Uterus (tissue), 2 donors: ENCODE results near the gene ELMO1.

Experiments
- CTCF ChIP-seq, 4 experiments: fragments of 200-600 bp in 2 of 4; fragments of 450-650 bp in 2 of 4; sonication (generic) in 2 of 4; IDR thresholded peaks; one replicate each; pipeline ENCODE4 v1.5.1; 2016 to 2019; ENCODE audit warnings: antibody characterized with exemption in 4 of 4, mild to moderate bottlenecking in 2 of 4, moderate library complexity in 1 of 4
- POLR2A ChIP-seq, 2 donors: fragments of 450-650 bp; IDR thresholded peaks; one replicate each; pipeline ENCODE4 v1.6.1; 2016; ENCODE audit warnings: antibody characterized with exemption in 2 of 2, mild to moderate bottlenecking in 1 of 2, moderate library complexity in 1 of 2

DNA sequence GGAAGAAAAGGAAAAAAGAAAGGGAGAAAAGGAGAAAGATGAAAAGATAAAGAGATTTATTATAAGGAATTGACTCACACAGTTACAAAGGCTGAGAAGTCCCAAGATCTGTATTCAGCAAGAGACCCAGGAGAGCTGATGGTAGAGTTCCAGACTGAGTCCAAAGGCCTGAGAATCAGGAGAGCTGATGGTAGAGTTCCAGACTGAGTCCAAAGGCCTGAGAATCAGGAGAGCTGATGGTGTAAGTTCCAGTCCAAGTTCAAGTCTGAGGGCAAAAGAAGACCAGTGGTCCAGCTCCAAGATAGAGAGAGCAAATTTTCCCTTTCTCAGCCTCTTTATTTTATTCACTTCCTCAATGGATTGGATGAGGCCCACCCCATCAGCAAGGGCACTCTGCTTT, 627.0 kb downstream of the ELMO1 start:
- TF ChIP-seq CTCF (IDR thresholded peaks at IDR 0.05) (no peak), POLR2A (IDR thresholded peaks at IDR 0.05) (no peak)
